Type B pancreatic cell (in vitro differentiated cells): ENCODE results near the gene PALD1. TPM values are rescaled to one million over a fixed set of nuclear protein-coding genes. Genes with fewer than 3 reads are reported as not detected.
A peak's percentile ranks its signal among the peaks of the same experiment; 100 is the strongest.

Experiments
- DNase-seq: peaks from one replicate; pipeline ENCODE4 v3.0.0; 2021; ENCODE audit warnings: mixed read lengths; ENCODE audit not compliant: unreplicated experiment; ENCODE audit errors: extremely low spot score
- H3K27ac Mint-ChIP-seq: 2 replicates; pipeline ENCODE4 v1.8.0; 2021; ENCODE audit warnings: mild to moderate bottlenecking, mixed read lengths
- H3K27me3 Mint-ChIP-seq: 2 replicates; pipeline ENCODE4 v1.8.0; 2021; ENCODE audit warnings: mixed read lengths
- H3K36me3 Mint-ChIP-seq: 2 replicates; pipeline ENCODE4 v1.8.0; 2021; ENCODE audit warnings: mixed read lengths
- H3K4me1 Mint-ChIP-seq: one replicate; pipeline ENCODE4 v1.8.0; 2021; ENCODE audit warnings: mixed read lengths; ENCODE audit not compliant: unreplicated experiment
- H3K4me3 Mint-ChIP-seq: 2 replicates; pipeline ENCODE4 v1.8.0; 2021; ENCODE audit warnings: mild to moderate bottlenecking, mixed read lengths
- H3K9me3 Mint-ChIP-seq: 2 replicates; pipeline ENCODE4 v1.8.0; 2021; ENCODE audit warnings: mixed read lengths
- CTCF ChIP-seq: fragments of 200-600 bp; sonication (generic); conservative IDR thresholded peaks from 2 replicates; pipeline ENCODE4 v1.5.0; 2021; ENCODE audit warnings: antibody characterized with exemption, mild to moderate bottlenecking
- total RNA-seq: library from RNA; stranded (reverse); gene quantifications from 2 replicates; pipeline ENCODE4 v1.2.1, GENCODE V29; 2021; ENCODE audit warnings: low replicate concordance

Gene PALD1
- total RNA-seq, 1 donor from 2014 or later, result 9.6 TPM

GRCh38 chr10:70544431-70545340 lies 66.1 kb downstream of the PALD1 start:
- H3K27ac Mint-ChIP-seq, result no peak overlapping the region
- no peak for DNase-seq
- no peaks in the 10 kb centered on the region for H3K9me3 Mint-ChIP-seq
- H3K27me3 Mint-ChIP-seq, result no peaks in the 10 kb centered on the region
- peaks cover 3% of the 10 kb centered on the region for H3K36me3 Mint-ChIP-seq
- H3K4me1 Mint-ChIP-seq, result peaks cover 14% of the 10 kb centered on the region
- TF ChIP-seq CTCF, result no peak
- H3K4me3 Mint-ChIP-seq, result no peak overlapping the region

- no peak overlapping the region for H3K27ac Mint-ChIP-seq
These were observed 68.0 kb downstream of the PALD1 start for GRCh38 chr10:70546584-70546983.

GRCh38 chr10:70549351-70549961 lies 70.9 kb downstream of the PALD1 start:
- Mint-ChIP-seq H3K27ac (no peak overlapping the region), H3K36me3 (no peaks in the 10 kb centered on the region), H3K4me3 (no peak overlapping the region), H3K9me3 (no peaks in the 10 kb centered on the region), H3K27me3 (peaks cover 3% of the 10 kb centered on the region), H3K4me1 (peaks cover 27% of the 10 kb centered on the region)
- no peak for DNase-seq
- no peak for TF ChIP-seq CTCF

More at GRCh38 chr10:70546584-70546983, 68.0 kb downstream of the PALD1 start:
- DNase-seq, result no peak
- Mint-ChIP-seq H3K36me3 (no peaks in the 10 kb centered on the region), H3K27me3 (peaks cover 3% of the 10 kb centered on the region), H3K4me3 (no peak overlapping the region), H3K4me1 (peaks cover 17% of the 10 kb centered on the region), H3K9me3 (no peaks in the 10 kb centered on the region)
- no peak for TF ChIP-seq CTCF

- H3K36me3 Mint-ChIP-seq, result no peaks in the 10 kb centered on the region
- no peaks in the 10 kb centered on the region for H3K9me3 Mint-ChIP-seq
- TF ChIP-seq CTCF, result peak; percentile 95
- peaks cover 3% of the 10 kb centered on the region for H3K27me3 Mint-ChIP-seq
- DNase-seq, result no peak
- no peak overlapping the region for H3K4me3 Mint-ChIP-seq
- no peak overlapping the region for H3K27ac Mint-ChIP-seq
- peaks cover 24% of the 10 kb centered on the region for H3K4me1 Mint-ChIP-seq
These were observed 71.4 kb downstream of the PALD1 start for GRCh38 chr10:70549962-70550458.

GRCh38 chr10:70550459-70550858 lies 71.9 kb downstream of the PALD1 start:
- DNase-seq, result no peak
- Mint-ChIP-seq H3K36me3 (no peaks in the 10 kb centered on the region), H3K4me1 (peaks cover 24% of the 10 kb centered on the region), H3K9me3 (no peaks in the 10 kb centered on the region), H3K27ac (no peak overlapping the region), H3K4me3 (no peak overlapping the region), H3K27me3 (peaks cover 3% of the 10 kb centered on the region)
- TF ChIP-seq CTCF, result no peak
